ENCODE measurements around the gene AHCY.

The AHCY gene

GRCh38 chr20:34320861-34321260, 17.7 kb upstream of the AHCY start:
- TF ChIP-seq, protein P1, sequence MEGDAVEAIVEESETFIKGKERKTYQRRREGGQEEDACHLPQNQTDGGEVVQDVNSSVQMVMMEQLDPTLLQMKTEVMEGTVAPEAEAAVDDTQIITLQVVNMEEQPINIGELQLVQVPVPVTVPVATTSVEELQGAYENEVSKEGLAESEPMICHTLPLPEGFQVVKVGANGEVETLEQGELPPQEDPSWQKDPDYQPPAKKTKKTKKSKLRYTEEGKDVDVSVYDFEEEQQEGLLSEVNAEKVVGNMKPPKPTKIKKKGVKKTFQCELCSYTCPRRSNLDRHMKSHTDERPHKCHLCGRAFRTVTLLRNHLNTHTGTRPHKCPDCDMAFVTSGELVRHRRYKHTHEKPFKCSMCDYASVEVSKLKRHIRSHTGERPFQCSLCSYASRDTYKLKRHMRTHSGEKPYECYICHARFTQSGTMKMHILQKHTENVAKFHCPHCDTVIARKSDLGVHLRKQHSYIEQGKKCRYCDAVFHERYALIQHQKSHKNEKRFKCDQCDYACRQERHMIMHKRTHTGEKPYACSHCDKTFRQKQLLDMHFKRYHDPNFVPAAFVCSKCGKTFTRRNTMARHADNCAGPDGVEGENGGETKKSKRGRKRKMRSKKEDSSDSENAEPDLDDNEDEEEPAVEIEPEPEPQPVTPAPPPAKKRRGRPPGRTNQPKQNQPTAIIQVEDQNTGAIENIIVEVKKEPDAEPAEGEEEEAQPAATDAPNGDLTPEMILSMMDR (IDR thresholded peaks at IDR 0.05; ENCODE audit: control extremely low read depth, extremely low read depth, low read depth, missing control alignments) = no peak
- POLR2A ChIA-PET = no interaction called here
- CTCF ChIA-PET = interaction anchor here (1.1 to 1.3 kb wide), 2 partner anchors 8 to 9 kb away, joined by 3 to 5 read pairs; no protein-coding TSS in a partner anchor
- DNase-seq (ENCODE audit: extremely low spot score) = no peak

- ChIA-PET CTCF (interaction anchor here (1.1 to 1.7 kb wide), 2 partner anchors 9 to 449 kb away, joined by 4 to 5 read pairs; no protein-coding TSS in a partner anchor), POLR2A (no interaction called here)
- TF ChIP-seq, protein P1 (IDR thresholded peaks at IDR 0.05; ENCODE audit: control extremely low read depth, extremely low read depth, low read depth, missing control alignments) = no peak
- DNase-seq (ENCODE audit: extremely low spot score) = no peak
Measured at GRCh38 chr20:34318609-34319443, 15.7 kb upstream of the AHCY start.

DNA sequence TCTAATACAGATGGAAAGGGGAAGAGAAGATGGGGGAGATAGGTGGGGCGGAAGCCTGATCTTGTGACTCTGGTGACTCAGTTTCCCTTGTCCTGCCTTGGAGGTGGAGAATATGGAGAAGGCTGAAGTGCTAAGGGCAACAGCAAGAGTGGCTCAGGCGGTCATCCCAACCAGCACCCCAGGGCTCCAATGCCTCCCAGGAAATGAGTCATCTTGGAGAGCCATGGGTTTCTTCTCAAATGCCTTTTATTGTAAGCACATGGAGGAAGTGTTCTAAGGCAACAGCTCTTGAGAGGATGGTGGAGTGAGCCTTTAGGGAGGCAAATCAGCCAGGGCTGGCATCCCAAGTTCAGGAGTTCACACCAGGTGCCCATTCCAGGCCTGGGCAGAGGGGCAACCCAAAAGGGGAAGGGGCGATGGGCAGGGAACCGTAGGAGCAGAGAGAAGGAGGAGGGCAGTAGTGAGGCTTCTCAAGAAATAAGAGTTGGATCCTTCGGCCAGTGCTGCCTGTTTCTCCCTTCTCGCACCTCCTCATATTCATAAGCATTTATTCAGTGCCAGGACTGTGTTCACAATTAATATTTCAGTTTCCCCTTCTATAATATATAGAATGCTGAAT, 13.2 kb upstream of the AHCY start:
- ChIA-PET CTCF (interaction anchor here (1.1 to 5.7 kb wide), 3 partner anchors 34 to 221 kb away, joined by 3 to 29 read pairs (median 3); partner anchors contain the start of gene DYNLRB1), POLR2A (no interaction called here)
- no peak for DNase-seq (ENCODE audit: extremely low spot score)
- TF ChIP-seq, protein P1 (IDR thresholded peaks at IDR 0.05; ENCODE audit: control extremely low read depth, extremely low read depth, low read depth, missing control alignments) = no peak

GRCh38 chr20:34315236-34315635, 12.1 kb upstream of the AHCY start:
- POLR2A ChIA-PET = no interaction called here
- TF ChIP-seq, protein P1 (IDR thresholded peaks at IDR 0.05; ENCODE audit: control extremely low read depth, extremely low read depth, low read depth, missing control alignments) = no peak
- DNase-seq (ENCODE audit: extremely low spot score) = no peak
- CTCF ChIA-PET = interaction anchor here (1.0 to 5.7 kb wide), 9 partner anchors 13 to 488 kb away, joined by 3 to 94 read pairs (median 28); partner anchors contain the start of gene AHCY

DNA sequence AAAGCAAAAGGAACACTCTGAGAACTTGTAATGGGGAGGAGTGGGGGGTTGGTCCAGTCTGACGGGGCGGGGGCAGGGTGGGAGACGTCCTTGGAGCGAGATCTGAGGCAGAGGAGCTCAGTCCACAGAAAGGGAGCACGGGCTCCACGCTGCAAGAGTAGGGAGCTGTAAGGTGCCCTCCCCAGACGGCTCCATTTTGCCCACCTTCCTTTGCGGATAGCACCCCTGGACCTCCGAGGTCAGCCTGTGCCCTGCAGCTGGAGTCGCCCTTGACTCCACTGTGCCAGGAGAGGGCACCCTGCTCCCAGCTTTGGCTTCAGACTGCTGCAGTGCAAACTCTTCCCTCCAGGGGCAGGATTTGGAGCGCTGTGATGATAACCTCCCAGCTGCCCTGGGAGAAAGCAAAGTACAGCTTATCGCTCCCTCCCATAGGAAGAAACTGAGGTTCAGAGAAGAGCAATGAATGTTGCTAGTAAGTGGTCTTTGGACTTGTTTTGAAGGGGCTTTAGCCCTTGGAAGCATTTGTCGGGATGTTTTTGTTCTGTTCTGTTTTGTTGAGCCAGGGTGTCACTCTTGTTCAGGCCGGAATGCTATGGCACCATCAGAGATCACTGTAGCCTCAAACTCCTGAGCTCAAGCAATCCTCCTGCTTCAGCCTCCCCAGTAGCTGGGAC, 9.5 kb upstream of the AHCY start:
- DNase-seq (ENCODE audit: extremely low spot score) = peak; percentile 88
- CTCF ChIA-PET = interaction anchor here (0.6 to 5.7 kb wide), 126 partner anchors 8 to 726 kb away, joined by 3 to 94 read pairs (median 4); partner anchors contain the start of genes AHCY, ASIP, DYNLRB1 and GGT7
- TF ChIP-seq, protein P1 (IDR thresholded peaks at IDR 0.05; ENCODE audit: control extremely low read depth, extremely low read depth, low read depth, missing control alignments) = peak; percentile 100
- POLR2A ChIA-PET = no interaction called here

DNA sequence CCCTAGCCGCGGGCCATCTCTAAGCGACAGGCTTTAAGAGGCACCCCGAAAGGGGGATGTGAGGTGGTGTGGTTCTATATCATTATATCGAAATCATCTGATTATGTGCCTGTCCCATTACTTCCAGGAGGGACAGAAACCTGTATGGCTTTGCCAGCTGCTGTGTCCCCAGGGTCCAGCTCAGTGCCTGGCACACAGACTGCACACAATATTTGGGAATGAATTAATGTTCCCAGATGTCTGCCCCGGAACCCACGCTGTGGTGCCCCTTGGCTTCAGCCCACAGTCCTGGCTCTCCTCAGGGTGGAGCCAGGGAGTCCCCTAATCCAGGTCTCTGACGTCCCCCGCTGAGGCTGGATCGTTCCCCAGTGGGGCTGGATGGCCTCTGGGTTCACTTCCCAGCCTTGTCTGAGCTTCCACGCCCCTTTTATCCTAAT, 8.9 kb upstream of the AHCY start:
- DNase-seq (ENCODE audit: extremely low spot score) = no peak
- TF ChIP-seq, protein P1 (IDR thresholded peaks at IDR 0.05; ENCODE audit: control extremely low read depth, extremely low read depth, low read depth, missing control alignments) = no peak
- ChIA-PET CTCF (interaction anchor here (0.6 to 5.7 kb wide), 108 partner anchors 9 to 727 kb away, joined by 3 to 94 read pairs (median 5); partner anchors contain the start of genes AHCY, ASIP, DYNLRB1 and ITCH), POLR2A (no interaction called here)

All from GM10248 (cell line).